ENCODE results near the gene CCDC171. TPM values are rescaled to one million over a fixed set of nuclear protein-coding genes. Genes with fewer than 3 reads are reported as not detected.
"Not testable (repeated sequence)": the region's sequence is repeated elsewhere in the genome, so short reads cannot be mapped to it uniquely, and the experiment has no call there.

CCDC171 gene
- total RNA-seq, 2 donors from 2014 or later, result 2.5 to 5.5 TPM

- no peaks in the 10 kb centered on the region for H3K9me3 Mint-ChIP-seq
- no peak for ATAC-seq (replicated peaks)
- no peak overlapping the region for H3K4me3 Mint-ChIP-seq
- H3K36me3 Mint-ChIP-seq (ENCODE audit: low read depth), result no peaks in the 10 kb centered on the region
- H3K4me1 Mint-ChIP-seq, result no peaks in the 10 kb centered on the region
- H3K27ac Mint-ChIP-seq, result no peak overlapping the region
- H3K27me3 Mint-ChIP-seq, result no peaks in the 10 kb centered on the region
Measured at GRCh38 chr9:15736569-15736968, 183.7 kb downstream of the CCDC171 start.

- no peaks in the 10 kb centered on the region for H3K27me3 Mint-ChIP-seq
- H3K27ac Mint-ChIP-seq, result no peak overlapping the region
- no peak overlapping the region for H3K4me3 Mint-ChIP-seq
- no peaks in the 10 kb centered on the region for H3K4me1 Mint-ChIP-seq
- no peaks in the 10 kb centered on the region for H3K36me3 Mint-ChIP-seq (ENCODE audit: low read depth)
- ATAC-seq (replicated peaks), result no peak
- no peaks in the 10 kb centered on the region for H3K9me3 Mint-ChIP-seq
Measured at GRCh38 chr9:15738011-15738410, 185.2 kb downstream of the CCDC171 start.

GRCh38 chr9:15741015-15741414, 188.2 kb downstream of the CCDC171 start:
- Mint-ChIP-seq H3K36me3 (ENCODE audit: low read depth) (no peaks in the 10 kb centered on the region), H3K4me1 (no peaks in the 10 kb centered on the region), H3K27me3 (no peaks in the 10 kb centered on the region), H3K27ac (no peak overlapping the region), H3K9me3 (no peaks in the 10 kb centered on the region), H3K4me3 (no peak overlapping the region)
- ATAC-seq (replicated peaks), result no peak

- H3K36me3 Mint-ChIP-seq (ENCODE audit: low read depth), result no peaks in the 10 kb centered on the region
- no peak overlapping the region for H3K4me3 Mint-ChIP-seq
- H3K9me3 Mint-ChIP-seq, result no peaks in the 10 kb centered on the region
- no peaks in the 10 kb centered on the region for H3K4me1 Mint-ChIP-seq
- ATAC-seq (replicated peaks), result no peak
- H3K27ac Mint-ChIP-seq, result no peak overlapping the region
- no peaks in the 10 kb centered on the region for H3K27me3 Mint-ChIP-seq
Measured at GRCh38 chr9:15743512-15743911, 190.7 kb downstream of the CCDC171 start.

GRCh38 chr9:15744196-15744595, 191.4 kb downstream of the CCDC171 start:
- H3K27me3 Mint-ChIP-seq, result no peaks in the 10 kb centered on the region
- no peak overlapping the region for H3K27ac Mint-ChIP-seq
- H3K9me3 Mint-ChIP-seq, result no peaks in the 10 kb centered on the region
- no peaks in the 10 kb centered on the region for H3K4me1 Mint-ChIP-seq
- ATAC-seq (replicated peaks), result no peak
- no peaks in the 10 kb centered on the region for H3K36me3 Mint-ChIP-seq (ENCODE audit: low read depth)
- no peak overlapping the region for H3K4me3 Mint-ChIP-seq

- Mint-ChIP-seq H3K36me3 (ENCODE audit: low read depth) (no peaks in the 10 kb centered on the region), H3K9me3 (no peaks in the 10 kb centered on the region), H3K4me1 (no peaks in the 10 kb centered on the region), H3K4me3 (no peak overlapping the region), H3K27ac (no peak overlapping the region), H3K27me3 (no peaks in the 10 kb centered on the region)
- ATAC-seq (replicated peaks), result no peak
Measured at GRCh38 chr9:15746905-15747304, 194.1 kb downstream of the CCDC171 start.

GRCh38 chr9:15755660-15756059, 202.8 kb downstream of the CCDC171 start:
- H3K4me1 Mint-ChIP-seq, result no peaks in the 10 kb centered on the region
- H3K9me3 Mint-ChIP-seq, result no peaks in the 10 kb centered on the region
- no peak overlapping the region for H3K27ac Mint-ChIP-seq
- H3K27me3 Mint-ChIP-seq, result no peaks in the 10 kb centered on the region
- H3K36me3 Mint-ChIP-seq (ENCODE audit: low read depth), result no peaks in the 10 kb centered on the region
- no peak overlapping the region for H3K4me3 Mint-ChIP-seq
- ATAC-seq (replicated peaks), result no peak

GRCh38 chr9:15761551-15761950, 208.7 kb downstream of the CCDC171 start:
- Mint-ChIP-seq H3K4me1 (no peaks in the 10 kb centered on the region), H3K27ac (no peak overlapping the region), H3K4me3 (no peak overlapping the region), H3K36me3 (ENCODE audit: low read depth) (no peaks in the 10 kb centered on the region), H3K27me3 (no peaks in the 10 kb centered on the region), H3K9me3 (no peaks in the 10 kb centered on the region)
- no peak for ATAC-seq (replicated peaks)

- Mint-ChIP-seq H3K27ac (no peak overlapping the region), H3K27me3 (no peaks in the 10 kb centered on the region), H3K36me3 (ENCODE audit: low read depth) (no peaks in the 10 kb centered on the region), H3K4me3 (no peak overlapping the region), H3K4me1 (no peaks in the 10 kb centered on the region), H3K9me3 (no peaks in the 10 kb centered on the region)
- no peak for ATAC-seq (replicated peaks)
Measured at GRCh38 chr9:15763371-15763770, 210.5 kb downstream of the CCDC171 start.

GRCh38 chr9:15764131-15764530, 211.3 kb downstream of the CCDC171 start:
- Mint-ChIP-seq H3K4me1 (no peaks in the 10 kb centered on the region), H3K27me3 (no peaks in the 10 kb centered on the region), H3K9me3 (no peaks in the 10 kb centered on the region), H3K4me3 (no peak overlapping the region), H3K36me3 (ENCODE audit: low read depth) (no peaks in the 10 kb centered on the region), H3K27ac (no peak overlapping the region)
- no peak for ATAC-seq (replicated peaks)

- no peaks in the 10 kb centered on the region for H3K27me3 Mint-ChIP-seq
- H3K4me1 Mint-ChIP-seq, result no peaks in the 10 kb centered on the region
- H3K36me3 Mint-ChIP-seq (ENCODE audit: low read depth), result no peaks in the 10 kb centered on the region
- H3K27ac Mint-ChIP-seq, result no peak overlapping the region
- no peak for ATAC-seq (replicated peaks)
- no peaks in the 10 kb centered on the region for H3K9me3 Mint-ChIP-seq
- H3K4me3 Mint-ChIP-seq, result no peak overlapping the region
Measured at GRCh38 chr9:15769547-15769946, 216.7 kb downstream of the CCDC171 start.

GRCh38 chr9:15778861-15779260, 226.0 kb downstream of the CCDC171 start:
- Mint-ChIP-seq H3K4me1 (no peaks in the 10 kb centered on the region), H3K4me3 (no peak overlapping the region), H3K27me3 (no peaks in the 10 kb centered on the region), H3K27ac (no peak overlapping the region), H3K36me3 (ENCODE audit: low read depth) (no peaks in the 10 kb centered on the region), H3K9me3 (no peaks in the 10 kb centered on the region)
- ATAC-seq (replicated peaks), result no peak

- Mint-ChIP-seq H3K4me1 (no peaks in the 10 kb centered on the region), H3K36me3 (ENCODE audit: low read depth) (no peaks in the 10 kb centered on the region), H3K9me3 (no peaks in the 10 kb centered on the region), H3K4me3 (no peak overlapping the region), H3K27me3 (no peaks in the 10 kb centered on the region), H3K27ac (no peak overlapping the region)
- no peak for ATAC-seq (replicated peaks)
Measured at GRCh38 chr9:15782106-15782505, 229.3 kb downstream of the CCDC171 start.

- H3K4me1 Mint-ChIP-seq, result no peaks in the 10 kb centered on the region
- ATAC-seq (replicated peaks), result no peak
- H3K27ac Mint-ChIP-seq, result no peak overlapping the region
- no peaks in the 10 kb centered on the region for H3K9me3 Mint-ChIP-seq
- no peaks in the 10 kb centered on the region for H3K27me3 Mint-ChIP-seq
- no peak overlapping the region for H3K4me3 Mint-ChIP-seq
- no peaks in the 10 kb centered on the region for H3K36me3 Mint-ChIP-seq (ENCODE audit: low read depth)
Measured at GRCh38 chr9:15785584-15785983, 232.7 kb downstream of the CCDC171 start.

- Mint-ChIP-seq H3K9me3 (no peaks in the 10 kb centered on the region), H3K27ac (no peak overlapping the region), H3K27me3 (no peaks in the 10 kb centered on the region), H3K36me3 (ENCODE audit: low read depth) (no peaks in the 10 kb centered on the region), H3K4me1 (no peaks in the 10 kb centered on the region), H3K4me3 (no peak overlapping the region)
- ATAC-seq (replicated peaks), result no peak
Measured at GRCh38 chr9:15786616-15787015, 233.8 kb downstream of the CCDC171 start.

- H3K4me1 Mint-ChIP-seq; H3K36me3 Mint-ChIP-seq (ENCODE audit: low read depth); ATAC-seq (replicated peaks); H3K27me3 Mint-ChIP-seq; H3K27ac Mint-ChIP-seq; H3K4me3 Mint-ChIP-seq: not testable (repeated sequence)
- H3K9me3 Mint-ChIP-seq, result peaks cover 18% of the 10 kb centered on the region
Measured at GRCh38 chr9:15810219-15810899, 257.5 kb downstream of the CCDC171 start.
